HG03025 (cell line): Measurements from ENCODE around the gene AFMID.

Source experiments
- ATAC-seq: cut with Tn5 transposase; IDR thresholded peaks from one replicate; pipeline ENCODE4 v1.9.1; 2021; ENCODE audit warnings: mild to moderate bottlenecking, moderate library complexity; ENCODE audit not compliant: unreplicated experiment, low FRiP score

The AFMID gene

DNA sequence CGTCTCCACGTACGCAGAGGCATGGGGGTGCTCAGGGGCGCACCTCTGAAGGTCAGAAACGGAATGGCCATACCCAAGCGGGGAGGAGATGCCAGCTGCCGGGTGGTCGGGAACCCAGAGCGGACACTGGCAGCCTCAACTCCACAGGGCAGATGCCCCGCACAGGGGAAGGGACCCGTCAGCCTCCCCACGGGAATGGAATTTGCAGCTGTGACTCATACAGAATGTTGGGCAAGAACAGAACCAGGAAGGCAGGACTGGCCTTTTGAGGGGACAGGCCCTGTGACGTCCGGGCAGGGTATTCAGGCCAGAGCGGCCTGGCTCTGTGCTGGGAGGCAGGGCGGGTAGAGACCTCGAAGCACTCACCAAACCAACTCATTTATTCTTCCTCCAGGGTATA, 7.8 kb upstream of the AFMID start:
- ATAC-seq = no peak

DNA sequence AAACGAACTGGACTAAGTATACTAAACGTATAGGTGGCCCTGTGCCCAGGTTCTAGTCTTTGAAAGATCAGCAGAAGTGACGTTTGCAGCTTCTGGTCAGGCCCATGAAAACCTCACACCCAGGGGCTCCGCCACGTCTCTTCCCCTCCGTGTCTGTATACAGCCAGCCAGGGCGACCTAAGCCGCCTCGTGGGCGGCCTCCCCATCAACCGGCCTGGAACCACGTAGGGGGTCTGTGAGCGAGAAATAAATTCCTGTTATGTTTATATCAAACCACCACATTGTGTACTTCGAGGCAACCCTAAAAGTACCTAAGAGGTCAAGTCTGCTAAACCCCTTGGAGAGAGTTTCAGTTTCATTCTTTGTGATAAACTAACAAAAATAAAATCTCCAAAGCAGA, 7.1 kb upstream of the AFMID start:
- ATAC-seq = no peak

GRCh38 chr17:78180508-78180907, 6.7 kb upstream of the AFMID start:
- no peak for ATAC-seq

DNA sequence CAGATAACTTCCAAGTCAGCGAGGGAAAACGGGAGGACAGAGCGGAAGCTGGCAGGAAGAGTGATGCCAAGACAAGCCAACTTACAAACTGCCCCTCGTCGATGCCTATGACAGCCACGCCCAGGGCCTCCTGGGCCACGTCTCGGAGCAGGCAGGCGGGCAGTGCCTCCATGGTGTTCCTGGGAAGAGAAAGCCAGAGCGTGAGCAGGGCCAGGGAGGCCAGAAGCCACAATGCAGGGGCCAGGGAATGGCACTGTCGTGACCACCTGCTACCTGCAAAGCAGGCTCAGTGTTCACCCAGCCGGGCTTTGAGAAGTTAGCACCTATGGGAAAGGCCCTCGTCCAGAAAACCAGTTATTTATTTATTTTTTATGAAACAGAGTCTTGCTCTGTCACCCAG, 4.7 kb upstream of the AFMID start:
- no peak for ATAC-seq

- ATAC-seq = no peak
These were observed 3.2 kb upstream of the AFMID start for GRCh38 chr17:78183916-78184315.

DNA sequence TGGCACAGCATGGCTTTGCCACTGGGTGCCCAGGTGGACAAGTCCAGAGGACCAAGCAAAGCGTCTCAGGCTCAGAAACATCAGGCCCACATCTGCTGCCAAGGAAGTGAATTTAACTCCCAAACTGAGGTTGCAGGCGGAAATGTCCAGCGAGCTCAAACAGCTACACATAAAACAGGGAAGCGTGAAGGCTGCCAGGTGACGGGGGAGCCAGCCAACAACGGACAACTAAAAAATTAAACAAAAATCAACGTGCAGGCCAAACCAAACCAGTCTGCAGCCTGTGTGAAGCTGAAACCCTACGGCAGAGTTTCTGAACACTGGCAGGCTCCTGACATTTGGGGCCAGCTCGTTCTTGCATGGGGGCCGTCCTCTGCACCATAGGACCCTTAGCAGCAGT, 2.8 kb upstream of the AFMID start:
- ATAC-seq = no peak

DNA sequence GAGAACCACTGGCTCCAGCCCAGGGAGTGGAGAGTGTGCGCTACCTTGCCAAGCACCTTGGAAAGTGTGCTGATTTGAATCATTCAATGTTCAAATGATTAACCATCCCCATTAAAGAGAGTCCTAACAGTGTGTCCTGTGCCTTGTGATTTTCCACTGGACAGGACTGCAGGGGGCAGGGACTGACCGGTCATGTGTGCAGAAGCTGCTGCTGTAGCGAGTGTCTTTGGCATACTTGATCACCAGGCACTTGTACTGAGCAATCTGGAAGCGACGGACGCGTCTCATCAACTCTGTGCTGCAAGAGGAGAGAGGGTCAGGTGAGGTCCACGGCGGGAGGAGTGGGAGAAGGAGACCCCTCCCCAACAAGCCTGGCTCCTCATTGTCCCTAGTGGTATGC, 2.3 kb upstream of the AFMID start:
- ATAC-seq = no peak

GRCh38 chr17:78185981-78186691, 1.0 kb upstream of the AFMID start:
- ATAC-seq = no peak

GRCh38 chr17:78196716-78197115, 9.6 kb downstream of the AFMID start:
- no peak for ATAC-seq

DNA sequence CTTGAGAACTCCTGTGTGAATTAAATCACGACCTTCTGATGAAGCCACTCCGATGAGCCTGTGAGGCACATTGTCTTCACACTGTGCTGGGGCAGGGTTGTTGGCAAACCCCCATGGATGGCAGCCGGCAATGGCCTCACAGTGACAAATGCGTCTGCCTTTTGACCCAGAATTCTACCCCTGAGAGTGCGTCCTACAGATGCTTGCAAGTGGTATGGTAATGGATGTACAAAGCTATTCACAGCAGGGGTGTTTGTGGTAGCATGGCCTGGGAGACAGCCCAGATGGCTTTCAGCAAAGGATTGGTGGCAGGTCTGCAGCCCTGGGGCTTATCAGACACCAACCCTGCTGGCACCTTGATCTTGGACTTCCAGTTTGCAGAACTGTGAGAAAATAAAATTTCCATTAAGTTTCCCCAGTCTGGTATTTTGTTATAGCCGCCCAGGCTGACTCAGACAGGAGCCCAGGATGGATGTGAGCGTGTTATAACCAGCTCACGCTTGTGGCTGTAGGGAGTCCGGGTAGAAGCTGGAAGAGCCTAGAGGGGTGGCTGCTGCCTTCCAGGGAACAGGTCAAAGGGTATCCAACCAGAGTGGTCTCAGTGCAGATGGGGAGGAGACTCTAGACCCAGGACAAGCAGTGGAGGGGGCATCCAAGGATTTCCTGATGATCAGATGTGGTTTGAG, 10.1 kb downstream of the AFMID start:
- ATAC-seq = no peak

- ATAC-seq = no peak
These were observed 13.3 kb downstream of the AFMID start for GRCh38 chr17:78200451-78200850.

DNA sequence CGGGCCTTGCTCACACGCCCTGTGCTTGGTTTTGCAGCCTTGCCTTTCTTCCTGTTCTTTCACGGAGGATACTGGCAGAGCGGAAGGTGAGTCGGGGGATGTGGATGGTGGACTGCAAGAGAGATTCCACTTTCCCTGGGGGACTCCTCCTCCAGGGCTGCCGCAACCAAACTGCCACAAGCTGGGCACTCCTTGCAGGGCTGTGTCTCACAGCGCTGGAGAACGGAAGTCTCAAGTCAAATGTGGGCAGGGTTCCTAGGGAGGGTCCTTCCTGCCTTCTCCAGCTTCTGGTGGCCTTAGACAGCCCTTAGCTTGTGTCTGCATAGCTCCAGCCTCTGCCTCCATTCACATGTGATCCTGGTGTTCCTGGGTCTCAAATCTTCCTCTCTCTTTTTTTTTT, 15.5 kb downstream of the AFMID start:
- ATAC-seq = no peak

- no peak for ATAC-seq
These were observed 17.4 kb downstream of the AFMID start for GRCh38 chr17:78204387-78205123.

DNA sequence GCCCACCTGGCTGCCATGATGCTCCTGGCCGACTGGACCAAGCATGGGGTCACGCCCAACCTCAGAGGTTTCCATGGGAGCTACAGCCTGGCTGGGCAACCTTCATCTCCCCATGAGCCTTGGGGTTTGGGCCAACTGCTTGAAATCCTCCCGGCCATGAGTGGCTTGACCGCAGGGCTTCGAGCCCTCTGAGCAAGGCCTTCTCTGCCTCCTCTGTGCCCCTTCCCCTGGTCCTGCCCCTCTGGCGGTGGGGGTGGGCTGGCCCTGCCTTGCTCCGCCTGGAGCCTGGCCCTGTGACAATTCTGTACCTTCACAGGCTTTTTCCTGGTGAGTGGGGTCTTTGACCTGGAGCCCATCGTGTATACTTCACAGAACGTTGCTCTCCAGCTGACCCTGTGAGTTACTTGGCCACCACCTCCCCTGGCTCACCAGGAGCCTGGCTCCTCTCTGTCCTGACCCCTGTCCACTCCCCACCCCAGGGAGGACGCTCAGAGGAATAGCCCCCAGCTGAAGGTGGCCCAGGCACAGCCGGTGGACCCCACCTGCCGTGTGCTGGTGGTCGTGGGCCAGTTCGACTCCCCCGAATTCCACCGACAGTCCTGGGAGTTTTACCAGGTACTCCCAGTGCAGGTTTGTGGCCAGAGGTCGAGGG, 18.1 kb downstream of the AFMID start:
- no peak for ATAC-seq

DNA sequence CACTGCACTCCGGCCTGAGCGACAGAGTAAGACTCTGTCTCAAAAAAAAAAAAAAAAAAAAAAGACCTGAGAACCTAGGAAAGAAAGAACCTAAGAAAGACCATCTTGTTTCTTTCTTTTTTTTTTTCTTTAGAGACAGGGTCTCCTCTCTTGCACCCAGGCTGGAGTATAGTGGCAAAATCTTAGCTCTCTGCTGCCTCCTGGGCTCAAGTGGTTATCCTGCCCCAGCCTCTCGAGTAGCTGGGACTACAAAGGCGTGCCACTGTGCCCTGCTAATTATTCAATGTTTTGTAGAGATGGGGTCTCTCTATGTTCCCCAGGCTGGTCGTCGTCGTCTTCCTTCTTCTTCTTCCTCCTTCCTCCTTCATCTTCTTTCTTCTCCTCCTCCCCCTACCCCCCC, 19.1 kb downstream of the AFMID start:
- no peak for ATAC-seq

- no peak for ATAC-seq
These were observed 21.3 kb downstream of the AFMID start for GRCh38 chr17:78208486-78208885.

DNA sequence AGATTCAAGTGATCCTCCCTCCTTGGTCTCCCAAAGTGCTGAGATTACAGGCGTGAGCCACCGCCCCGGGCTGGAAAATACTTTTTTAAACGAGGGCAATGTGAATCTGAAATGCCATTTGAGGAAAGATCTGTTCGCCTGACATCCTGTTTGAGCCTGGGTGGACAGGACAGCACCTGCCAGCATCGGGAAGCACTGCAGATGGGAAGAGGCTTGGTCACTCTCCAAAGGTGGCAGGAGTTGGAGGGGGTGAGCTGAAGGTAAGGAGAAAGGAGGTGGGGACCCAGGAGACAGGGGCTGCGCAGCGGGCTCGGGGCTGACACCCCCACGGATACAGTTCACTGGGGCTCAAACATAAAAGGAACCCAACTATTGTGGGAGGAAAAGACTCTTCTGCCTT, 22.9 kb downstream of the AFMID start:
- no peak for ATAC-seq

GRCh38 chr17:78211032-78211431, 23.9 kb downstream of the AFMID start:
- no peak for ATAC-seq

GRCh38 chr17:78214016-78214705, 27.0 kb downstream of the AFMID start, which contains the start of gene BIRC5:
Gene BIRC5, plus strand, starts transcription at chr17:78214253. Its CDS starts 64 bp downstream, at chr17:78214317.
- no peak for ATAC-seq

DNA sequence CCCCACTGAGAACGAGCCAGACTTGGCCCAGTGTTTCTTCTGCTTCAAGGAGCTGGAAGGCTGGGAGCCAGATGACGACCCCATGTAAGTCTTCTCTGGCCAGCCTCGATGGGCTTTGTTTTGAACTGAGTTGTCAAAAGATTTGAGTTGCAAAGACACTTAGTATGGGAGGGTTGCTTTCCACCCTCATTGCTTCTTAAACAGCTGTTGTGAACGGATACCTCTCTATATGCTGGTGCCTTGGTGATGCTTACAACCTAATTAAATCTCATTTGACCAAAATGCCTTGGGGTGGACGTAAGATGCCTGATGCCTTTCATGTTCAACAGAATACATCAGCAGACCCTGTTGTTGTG, 27.5 kb downstream of the AFMID start:
- ATAC-seq = no peak
